GM23338 (cell line): ENCODE results near the gene CYRIA. TPM values are rescaled to one million over a fixed set of nuclear protein-coding genes. Genes with fewer than 3 reads are reported as not detected.

Experiments
- ATAC-seq: fragments of 200-7000 bp; cut with Tn5 transposase; 3 replicates; pipeline ENCODE4 v1.9.1; 2020
- DNase-seq: peaks from one replicate; pipeline ENCODE4 v3.0.0-alpha.2; 2015; ENCODE audit warnings: low spot score
- H2AFZ ChIP-seq: fragments of 200-600 bp; sonication (generic); 2 replicates; pipeline ENCODE4 v1.8.0; 2016; ENCODE audit warnings: antibody characterized with exemption, mild to moderate bottlenecking, moderate library complexity
- H3F3A ChIP-seq: fragments of 200-600 bp; sonication (generic); replicated peaks from 2 replicates; pipeline ENCODE4 v1.8.0; 2017; ENCODE audit warnings: antibody characterized with exemption, mixed run types, low read depth
- H3K27ac ChIP-seq: fragments of 200-600 bp; sonication (generic); 2 replicates; pipeline ENCODE4 v1.6.1; 2016; ENCODE audit warnings: low read depth
- H3K27me3 ChIP-seq: fragments of 200-600 bp; sonication (generic); 2 replicates; pipeline ENCODE4 v1.8.0; 2016; ENCODE audit warnings: mild to moderate bottlenecking, mixed run types, moderate library complexity; ENCODE audit not compliant: insufficient read depth
- H3K36me3 ChIP-seq: fragments of 200-600 bp; sonication (generic); 2 replicates; pipeline ENCODE4 v1.8.0; 2016; ENCODE audit warnings: mild to moderate bottlenecking; ENCODE audit not compliant: insufficient read depth
- H3K4me1 ChIP-seq: fragments of 200-600 bp; sonication (generic); 2 replicates; pipeline ENCODE4 v1.8.0; 2016; ENCODE audit warnings: mild to moderate bottlenecking, moderate library complexity; ENCODE audit not compliant: insufficient read depth
- H3K4me2 ChIP-seq: fragments of 200-600 bp; sonication (generic); 2 replicates; pipeline ENCODE4 v1.7.1; 2017; ENCODE audit warnings: mixed run types
- H3K4me3 ChIP-seq: fragments of 200-600 bp; sonication (generic); 2 replicates; pipeline ENCODE4 v1.6.1; 2016; ENCODE audit warnings: mixed run types
- H3K79me2 ChIP-seq: fragments of 200-600 bp; sonication (generic); replicated peaks from 2 replicates; pipeline ENCODE4 v1.8.0; 2017; ENCODE audit warnings: mild to moderate bottlenecking; ENCODE audit not compliant: insufficient read depth
- H3K9me2 ChIP-seq: fragments of 200-600 bp; sonication (generic); 2 replicates; pipeline ENCODE4 v1.8.0; 2017; ENCODE audit not compliant: insufficient read depth
- H4K20me1 ChIP-seq: fragments of 200-600 bp; sonication (generic); replicated peaks from 2 replicates; pipeline ENCODE4 v1.8.0; 2017; ENCODE audit warnings: mild to moderate bottlenecking; ENCODE audit not compliant: insufficient read depth
- H3K27ac Mint-ChIP-seq: 2 replicates; pipeline ENCODE4 v1.8.0; 2020; ENCODE audit warnings: inconsistent platforms, mild to moderate bottlenecking, moderate library complexity, mixed read lengths
- H3K27me3 Mint-ChIP-seq: 3 replicates; pipeline ENCODE4 v1.8.0; 2022; ENCODE audit warnings: low read depth, mild to moderate bottlenecking, moderate library complexity, mixed read lengths, inconsistent platforms; ENCODE audit not compliant: insufficient read depth, poor library complexity
- H3K36me3 Mint-ChIP-seq: 3 replicates; pipeline ENCODE4 v1.8.0; 2021; ENCODE audit warnings: low read depth, mild to moderate bottlenecking, inconsistent platforms, moderate library complexity, mixed read lengths
- H3K4me1 Mint-ChIP-seq: 3 replicates; pipeline ENCODE4 v1.8.0; 2020; ENCODE audit warnings: mild to moderate bottlenecking, inconsistent platforms, mixed read lengths
- H3K4me3 Mint-ChIP-seq: 3 replicates; pipeline ENCODE4 v1.8.0; 2021; ENCODE audit warnings: moderate library complexity, mild to moderate bottlenecking, inconsistent platforms, mixed read lengths
- H3K9me3 Mint-ChIP-seq: 3 replicates; pipeline ENCODE4 v1.8.0; 2020; ENCODE audit warnings: moderate library complexity, mild to moderate bottlenecking, inconsistent platforms, mixed read lengths
- CREB1 ChIP-seq: fragments of 250-450 bp; sonication (Bioruptor Pico); IDR thresholded peaks from 2 replicates; pipeline ENCODE4 v1.5.0; 2020; ENCODE audit warnings: low read depth, mild to moderate bottlenecking, moderate library complexity
- CTCF ChIP-seq, 2 experiments: fragments of 200-600 bp in 1 of 2; sonication (generic) in 1 of 2; conservative IDR thresholded peaks; 2 replicates each; pipeline versions ENCODE4 v1.5.1 to v1.6.1; 2016 to 2017; ENCODE audit warnings: antibody characterized with exemption in 2 of 2, low read depth in 2 of 2, mild to moderate bottlenecking in 2 of 2, moderate library complexity in 1 of 2
- ETS1 ChIP-seq: IDR thresholded peaks from 2 replicates; pipeline ENCODE4 v1.6.1; 2016; ENCODE audit warnings: antibody characterized with exemption
- EZH2 ChIP-seq: fragments of 200-600 bp; sonication (generic); IDR thresholded peaks from one replicate; pipeline ENCODE4 v1.8.0; 2017; ENCODE audit warnings: antibody characterized with exemption, mild to moderate bottlenecking, low read depth; ENCODE audit not compliant: unreplicated experiment
- EZH2phosphoT487 ChIP-seq: fragments of 200-600 bp; sonication (generic); IDR thresholded peaks from one replicate; pipeline ENCODE4 v1.8.1; 2018; ENCODE audit warnings: antibody characterized with exemption; ENCODE audit not compliant: unreplicated experiment
- JUNB ChIP-seq: IDR thresholded peaks from one replicate; pipeline ENCODE4 v1.6.1; 2016; ENCODE audit warnings: antibody characterized with exemption; ENCODE audit not compliant: unreplicated experiment
- NANOG ChIP-seq: IDR thresholded peaks from 2 replicates; pipeline ENCODE4 v1.6.1; 2016; ENCODE audit warnings: antibody characterized with exemption, borderline replicate concordance
- POLR2AphosphoS5 ChIP-seq: IDR thresholded peaks from 2 replicates; pipeline ENCODE4 v1.6.1; 2016; ENCODE audit warnings: antibody characterized with exemption, low read depth
- REST ChIP-seq: IDR thresholded peaks from one replicate; pipeline ENCODE4 v1.6.1; 2018; ENCODE audit warnings: antibody characterized with exemption; ENCODE audit not compliant: unreplicated experiment
- STAT1 ChIP-seq: IDR thresholded peaks from one replicate; pipeline ENCODE4 v1.6.1; 2016; ENCODE audit warnings: antibody characterized with exemption; ENCODE audit not compliant: unreplicated experiment
- ZNF114 ChIP-seq: fragments of 250-450 bp; sonication (Bioruptor Pico); IDR thresholded peaks from 2 replicates; pipeline ENCODE4 v1.5.0; 2020; ENCODE audit warnings: mild to moderate bottlenecking, moderate library complexity
- ZNF331 ChIP-seq: fragments of 250-450 bp; sonication (Bioruptor Pico); IDR thresholded peaks from 2 replicates; pipeline ENCODE4 v1.5.0; 2020; ENCODE audit warnings: low read depth, mild to moderate bottlenecking, moderate library complexity
- ZNF462 ChIP-seq: fragments of 250-450 bp; sonication (Bioruptor Pico); IDR thresholded peaks from 2 replicates; pipeline ENCODE4 v1.5.0; 2020; ENCODE audit warnings: mild to moderate bottlenecking, moderate library complexity
- polyA plus RNA-seq: library from polyadenylated mRNA; unstranded; fragments of >200 nt; fragmentation: Nextera tagmentation; extraction: Ambion mirVana; gene quantifications from 2 replicates; pipeline ENCODE4 v1.2.1, GENCODE V29; 2016
- total RNA-seq: library from RNA; depleted of rRNA; stranded (reverse); fragments of >200 nt; shearing (Covaris generic); gene quantifications from 2 replicates; pipeline ENCODE4 v1.2.3, GENCODE V29; 2014

Gene CYRIA
- total and polyA plus RNA-seq, 2 experiments from 2014 or later, result 3.0 to 5.3 TPM

GRCh38 chr2:16687955-16688354 lies 22.3 kb upstream of the CYRIA start:
- no peaks in the 10 kb centered on the region for H3K36me3 Mint-ChIP-seq
- H3K4me3 Mint-ChIP-seq, result no peak overlapping the region
- Histone ChIP-seq H3K27me3 (no peaks in the 10 kb centered on the region), H3K4me2 (no peak overlapping the region), H3K4me1 (no peaks in the 10 kb centered on the region), H3K27ac (no peak overlapping the region), H4K20me1 (no peaks in the 10 kb centered on the region), H3K9me2 (no peaks in the 10 kb centered on the region), H3K79me2 (no peaks in the 10 kb centered on the region), H3F3A (no peaks in the 10 kb centered on the region), H3K36me3 (no peaks in the 10 kb centered on the region), H3K4me3 (no peak overlapping the region), H2AFZ (no peak overlapping the region)
- H3K9me3 Mint-ChIP-seq, result no peaks in the 10 kb centered on the region
- TF ChIP-seq ZNF114 (CRISPR knock-in tag), result no peak
- TF ChIP-seq CREB1 (CRISPR knock-in tag), result no peak
- TF ChIP-seq ZNF462 (CRISPR knock-in tag), result no peak
- no peak for TF ChIP-seq REST
- no peak for TF ChIP-seq CTCF (conservative IDR thresholded peaks at IDR 0.05; ENCODE audit: low read depth in 2 of 2)
- TF ChIP-seq NANOG, result no peak
- no peak for TF ChIP-seq ETS1
- TF ChIP-seq EZH2phosphoT487, result no peak
- TF ChIP-seq ZNF331, result no peak
- no peak for TF ChIP-seq POLR2AphosphoS5
- TF ChIP-seq STAT1, result no peak
- TF ChIP-seq EZH2, result no peak
- TF ChIP-seq JUNB, result no peak
- H3K27ac Mint-ChIP-seq, result no peak overlapping the region
- no peaks in the 10 kb centered on the region for H3K4me1 Mint-ChIP-seq
- ATAC-seq, result no peak
- H3K27me3 Mint-ChIP-seq, result peaks cover 6% of the 10 kb centered on the region
- DNase-seq, result no peak
